ENCODE measurements around the gene NEDD8. TPM values are rescaled to one million over a fixed set of nuclear protein-coding genes. Genes with fewer than 3 reads are reported as not detected.

Gene NEDD8
- total RNA-seq, 1 experiment from 2014 or later = 214 TPM

- Histone ChIP-seq H3K79me2 (ENCODE audit: insufficient read depth, low read length) (peaks cover 3% of the 10 kb centered on the region; the same call in 1 of the 2 replicates), H2BK20ac (ENCODE audit: low read depth, low read length, poor library complexity, severe bottlenecking) (no peak within 1 kb of the TSS), H3K23me2 (ENCODE audit: insufficient read length, low read depth, low read length, poor library complexity, severe bottlenecking) (peaks cover 15% of the 10 kb centered on the region), H3T11ph (ENCODE audit: low read length) (no peak within 1 kb of the TSS), H3K9ac (ENCODE audit: extremely low read depth, insufficient read length, low read length) (peak within 1 kb of the TSS; percentile 89), H3K27ac (ENCODE audit: insufficient read length, low read depth, low read length) (peak within 1 kb of the TSS; percentile 57), H3K23ac (ENCODE audit: insufficient read length, low read depth, low read length) (no peak within 1 kb of the TSS), H4K8ac (replicated peaks; ENCODE audit: insufficient read length, low read depth, low read length) (peak within 1 kb of the TSS; percentile 47), H3K4me1 (ENCODE audit: insufficient read depth, low read length) (0 out of 2 replicates have a peak, but pooled peaks cover 6% of the 10 kb centered on the region), H3K4ac (ENCODE audit: low read depth, low read length) (no peak within 1 kb of the TSS), H3K27me3 (ENCODE audit: insufficient read depth, low read length) (no peaks in the 10 kb centered on the region), H3K79me1 (ENCODE audit: insufficient read depth, low read depth, low read length, poor library complexity, severe bottlenecking) (peaks cover 11% of the 10 kb centered on the region), H4K20me1 (ENCODE audit: control insufficient read depth, insufficient read depth, insufficient read length) (no peaks in the 10 kb centered on the region), H3K56ac (ENCODE audit: insufficient read length, low read depth, low read length) (no peak within 1 kb of the TSS), H2BK15ac (ENCODE audit: low read depth, low read length) (no peak within 1 kb of the TSS), H3K4me2 (ENCODE audit: insufficient read depth, insufficient read length, low read length) (peak within 1 kb of the TSS; percentile 99), H2BK12ac (ENCODE audit: insufficient read length, low read depth, low read length) (no peak within 1 kb of the TSS), H3K9me3 (ENCODE audit: control insufficient read depth, low read depth, low read length) (no peaks in the 10 kb centered on the region), H3K18ac (ENCODE audit: insufficient read length, low read depth, low read length) (peak within 1 kb of the TSS; percentile 83), H3K14ac (ENCODE audit: insufficient read depth, low read length) (peak within 1 kb of the TSS; percentile 49; the same call in 1 of the 2 replicates), H2BK120ac (ENCODE audit: low read depth, low read length, poor library complexity, severe bottlenecking) (no peak within 1 kb of the TSS), H4K5ac (ENCODE audit: insufficient read length, low read depth, low read length) (no peak within 1 kb of the TSS), H2AK5ac (ENCODE audit: insufficient read length, low read length) (no peak within 1 kb of the TSS), H2AFZ (ENCODE audit: low read length) (peak within 1 kb of the TSS; percentile 32), H4K91ac (ENCODE audit: insufficient read length, low read depth, low read length) (no peak within 1 kb of the TSS), H2BK5ac (ENCODE audit: insufficient read length, low read length) (peak within 1 kb of the TSS; percentile 1)
- peak within 1 kb of the TSS; percentile 96 to 99 (median 98) for H3K27ac Mint-ChIP-seq
- WGBS (ENCODE audit: extremely low coverage, insufficient read length, low lambda C conversion rate) = no CpG with 5 or more reads among the region's 38 CpGs
- H3K4me1 Mint-ChIP-seq = peaks cover 8 to 22% of the 10 kb centered on the region in 2 experiments
- TF ChIP-seq CTCF (conservative IDR thresholded peaks at IDR 0.05) = no peak
- no peaks in the 10 kb centered on the region for H3K27me3 Mint-ChIP-seq (ENCODE audit: low read depth)
- no peaks in the 10 kb centered on the region for H3K9me3 Mint-ChIP-seq
- peaks cover 21 to 46% (median 43%) of the 10 kb centered on the region in 3 experiments; a peak in 6 of 7 replicates for H3K36me3 Mint-ChIP-seq (ENCODE audit: insufficient read depth in 1 of 3, low read depth in 3 of 3)
- no peak for DNase-seq
- peak within 1 kb of the TSS; percentile 98 to 99 for H3K4me3 Mint-ChIP-seq
Observed at GRCh38 chr14:24232645-24233537, 724 bp upstream of the NEDD8 start, which contains the start of gene GMPR2. Gene GMPR2 (plus strand): TSS chr14:24232929. CDS start chr14:24233254, 325 bp downstream.
